HL-60 (cell line): ENCODE measurements around the gene CLECL1.

ENCODE experiments used
- GABPA ChIP-seq: IDR thresholded peaks from 2 replicates; pipeline ENCODE4 v1.6.1; 2012; ENCODE audit warnings: low read depth
- POLR2AphosphoS5 ChIP-seq: IDR thresholded peaks from 2 replicates; pipeline ENCODE4 v1.6.1; 2012; ENCODE audit warnings: low read depth
- REST ChIP-seq: IDR thresholded peaks from 2 replicates; pipeline ENCODE4 v1.6.1; 2012; ENCODE audit warnings: low read depth; ENCODE audit not compliant: insufficient replicate concordance
- TF ChIP-seq, protein P1 (sequence below): IDR thresholded peaks from one replicate; pipeline ENCODE4 v1.5.1; 2011; ENCODE audit warnings: low read length, control low read depth, inconsistent platforms; ENCODE audit not compliant: insufficient read depth

GRCh38 chr12:9721394-9722092 lies 11.4 kb downstream of the CLECL1 start:
- TF ChIP-seq, protein P1, sequence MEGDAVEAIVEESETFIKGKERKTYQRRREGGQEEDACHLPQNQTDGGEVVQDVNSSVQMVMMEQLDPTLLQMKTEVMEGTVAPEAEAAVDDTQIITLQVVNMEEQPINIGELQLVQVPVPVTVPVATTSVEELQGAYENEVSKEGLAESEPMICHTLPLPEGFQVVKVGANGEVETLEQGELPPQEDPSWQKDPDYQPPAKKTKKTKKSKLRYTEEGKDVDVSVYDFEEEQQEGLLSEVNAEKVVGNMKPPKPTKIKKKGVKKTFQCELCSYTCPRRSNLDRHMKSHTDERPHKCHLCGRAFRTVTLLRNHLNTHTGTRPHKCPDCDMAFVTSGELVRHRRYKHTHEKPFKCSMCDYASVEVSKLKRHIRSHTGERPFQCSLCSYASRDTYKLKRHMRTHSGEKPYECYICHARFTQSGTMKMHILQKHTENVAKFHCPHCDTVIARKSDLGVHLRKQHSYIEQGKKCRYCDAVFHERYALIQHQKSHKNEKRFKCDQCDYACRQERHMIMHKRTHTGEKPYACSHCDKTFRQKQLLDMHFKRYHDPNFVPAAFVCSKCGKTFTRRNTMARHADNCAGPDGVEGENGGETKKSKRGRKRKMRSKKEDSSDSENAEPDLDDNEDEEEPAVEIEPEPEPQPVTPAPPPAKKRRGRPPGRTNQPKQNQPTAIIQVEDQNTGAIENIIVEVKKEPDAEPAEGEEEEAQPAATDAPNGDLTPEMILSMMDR = no peak
- TF ChIP-seq GABPA (no peak), POLR2AphosphoS5 (no peak), REST (no peak)
